Transverse colon (tissue), 4 donors: ENCODE data around the gene ARFGAP1.

Experiments used
- POLR2AphosphoS5 ChIP-seq, 3 donors: sonication (generic); formaldehyde crosslinking; IDR thresholded peaks; one replicate each; pipeline ENCODE4 v1.6.1; 2016; ENCODE audit warnings: antibody characterized with exemption in 3 of 3
- TF ChIP-seq, protein P1 (sequence below), 5 experiments: fragments of 200-600 bp in 3 of 5; fragments of 450-650 bp in 2 of 5; sonication (generic) in 3 of 5; IDR thresholded peaks; 1 replicate in 2 of 5; 2 replicates in 3 of 5; pipeline ENCODE4 v1.5.1; 2016 to 2017; ENCODE audit warnings: antibody characterized with exemption in 5 of 5, inconsistent platforms in 3 of 5, mild to moderate bottlenecking in 2 of 5, moderate library complexity in 1 of 5

DNA sequence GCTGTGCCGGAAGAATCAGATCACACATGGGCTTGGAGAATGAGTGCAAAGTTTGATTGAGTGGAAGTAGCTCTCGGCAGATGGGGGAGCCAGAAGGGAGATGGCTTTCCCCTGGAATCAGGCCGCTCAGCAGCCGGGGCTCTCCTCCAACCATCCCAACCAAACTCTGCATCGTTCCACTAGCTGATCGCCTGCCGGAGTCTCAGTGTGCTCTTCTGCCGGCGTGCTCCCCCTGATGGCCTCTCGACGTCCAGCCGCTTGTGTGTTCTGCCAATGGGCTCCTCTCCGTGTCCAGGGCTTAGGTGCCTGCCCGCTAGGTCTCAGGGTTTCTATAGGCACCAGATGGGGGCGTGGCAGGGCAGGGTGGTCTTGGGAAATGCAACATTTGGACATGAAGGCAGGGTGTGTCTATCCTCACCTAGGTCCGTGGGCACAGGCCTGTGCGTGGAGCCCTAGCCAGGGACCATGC lies 41.8 kb upstream of the ARFGAP1 start:
- TF ChIP-seq, protein P1, sequence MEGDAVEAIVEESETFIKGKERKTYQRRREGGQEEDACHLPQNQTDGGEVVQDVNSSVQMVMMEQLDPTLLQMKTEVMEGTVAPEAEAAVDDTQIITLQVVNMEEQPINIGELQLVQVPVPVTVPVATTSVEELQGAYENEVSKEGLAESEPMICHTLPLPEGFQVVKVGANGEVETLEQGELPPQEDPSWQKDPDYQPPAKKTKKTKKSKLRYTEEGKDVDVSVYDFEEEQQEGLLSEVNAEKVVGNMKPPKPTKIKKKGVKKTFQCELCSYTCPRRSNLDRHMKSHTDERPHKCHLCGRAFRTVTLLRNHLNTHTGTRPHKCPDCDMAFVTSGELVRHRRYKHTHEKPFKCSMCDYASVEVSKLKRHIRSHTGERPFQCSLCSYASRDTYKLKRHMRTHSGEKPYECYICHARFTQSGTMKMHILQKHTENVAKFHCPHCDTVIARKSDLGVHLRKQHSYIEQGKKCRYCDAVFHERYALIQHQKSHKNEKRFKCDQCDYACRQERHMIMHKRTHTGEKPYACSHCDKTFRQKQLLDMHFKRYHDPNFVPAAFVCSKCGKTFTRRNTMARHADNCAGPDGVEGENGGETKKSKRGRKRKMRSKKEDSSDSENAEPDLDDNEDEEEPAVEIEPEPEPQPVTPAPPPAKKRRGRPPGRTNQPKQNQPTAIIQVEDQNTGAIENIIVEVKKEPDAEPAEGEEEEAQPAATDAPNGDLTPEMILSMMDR (IDR thresholded peaks at IDR 0.05): peak; percentile 35 to 54 (median 45)
- no peak for TF ChIP-seq POLR2AphosphoS5 (IDR thresholded peaks at IDR 0.05)
